Coronary artery (tissue), 2 donors: ENCODE data around the gene COMMD2.

Experiments used
- DNase-seq: peaks from one replicate; pipeline ENCODE4 v3.0.0-alpha.2; 2017; ENCODE audit warnings: low spot score
- H3K27ac ChIP-seq, 2 donors: fragments of 200-600 bp; sonication (generic); one replicate each; pipeline ENCODE4 v1.5.1; 2016 to 2019
- H3K4me3 ChIP-seq: fragments of 200-600 bp; sonication (generic); 2 replicates; pipeline ENCODE4 v1.5.1; 2016; ENCODE audit warnings: mild to moderate bottlenecking, moderate library complexity
- TF ChIP-seq, protein P1 (sequence below): fragments of 200-600 bp; sonication (generic); IDR thresholded peaks from one replicate; pipeline ENCODE4 v1.5.1; 2019; ENCODE audit warnings: antibody characterized with exemption

Gene COMMD2

DNA sequence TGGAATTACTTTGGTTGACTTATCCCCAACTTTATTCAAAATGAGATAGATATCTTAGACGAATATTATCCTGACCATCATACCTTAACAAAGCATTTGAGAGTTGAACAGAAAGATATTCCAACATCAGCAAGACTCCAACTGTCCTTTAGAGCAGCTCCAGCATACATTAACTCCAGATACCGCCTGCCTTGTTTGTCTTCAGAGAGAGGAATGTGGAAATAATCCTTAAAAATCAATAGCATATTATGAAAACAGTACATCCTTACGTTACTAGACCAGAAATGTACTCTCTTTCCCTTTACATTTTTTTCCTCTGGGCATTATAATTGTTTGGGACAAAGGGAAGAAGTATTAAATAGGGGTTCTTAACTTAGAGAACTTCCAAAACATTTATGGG lies 38.4 kb upstream of the COMMD2 start:
- no peak overlapping the region for H3K4me3 ChIP-seq
- TF ChIP-seq, protein P1, sequence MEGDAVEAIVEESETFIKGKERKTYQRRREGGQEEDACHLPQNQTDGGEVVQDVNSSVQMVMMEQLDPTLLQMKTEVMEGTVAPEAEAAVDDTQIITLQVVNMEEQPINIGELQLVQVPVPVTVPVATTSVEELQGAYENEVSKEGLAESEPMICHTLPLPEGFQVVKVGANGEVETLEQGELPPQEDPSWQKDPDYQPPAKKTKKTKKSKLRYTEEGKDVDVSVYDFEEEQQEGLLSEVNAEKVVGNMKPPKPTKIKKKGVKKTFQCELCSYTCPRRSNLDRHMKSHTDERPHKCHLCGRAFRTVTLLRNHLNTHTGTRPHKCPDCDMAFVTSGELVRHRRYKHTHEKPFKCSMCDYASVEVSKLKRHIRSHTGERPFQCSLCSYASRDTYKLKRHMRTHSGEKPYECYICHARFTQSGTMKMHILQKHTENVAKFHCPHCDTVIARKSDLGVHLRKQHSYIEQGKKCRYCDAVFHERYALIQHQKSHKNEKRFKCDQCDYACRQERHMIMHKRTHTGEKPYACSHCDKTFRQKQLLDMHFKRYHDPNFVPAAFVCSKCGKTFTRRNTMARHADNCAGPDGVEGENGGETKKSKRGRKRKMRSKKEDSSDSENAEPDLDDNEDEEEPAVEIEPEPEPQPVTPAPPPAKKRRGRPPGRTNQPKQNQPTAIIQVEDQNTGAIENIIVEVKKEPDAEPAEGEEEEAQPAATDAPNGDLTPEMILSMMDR = no peak
- DNase-seq = no peak
- H3K27ac ChIP-seq = no peak overlapping the region

DNA sequence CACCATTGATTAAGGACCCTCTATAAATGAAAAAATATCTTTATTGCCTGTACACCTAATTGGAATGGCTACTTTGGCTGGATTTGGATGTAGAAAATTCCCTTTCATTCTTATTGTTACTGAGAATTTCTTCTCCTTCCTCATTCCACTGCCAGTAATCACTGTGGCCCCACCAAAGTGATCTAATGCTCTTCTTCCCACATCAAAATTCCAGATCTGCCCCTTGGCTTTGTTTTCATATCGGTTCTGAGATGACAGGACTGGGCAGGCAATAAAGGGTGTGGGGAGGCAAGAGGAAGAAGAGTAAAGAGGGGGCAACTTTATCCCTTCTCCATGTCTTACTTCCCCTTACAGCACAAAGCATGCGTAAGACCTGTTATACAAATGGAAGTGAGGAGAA lies 38.0 kb upstream of the COMMD2 start:
- no peak overlapping the region for H3K4me3 ChIP-seq
- DNase-seq = no peak
- no peak overlapping the region for H3K27ac ChIP-seq
- TF ChIP-seq, protein P1 = no peak

DNA sequence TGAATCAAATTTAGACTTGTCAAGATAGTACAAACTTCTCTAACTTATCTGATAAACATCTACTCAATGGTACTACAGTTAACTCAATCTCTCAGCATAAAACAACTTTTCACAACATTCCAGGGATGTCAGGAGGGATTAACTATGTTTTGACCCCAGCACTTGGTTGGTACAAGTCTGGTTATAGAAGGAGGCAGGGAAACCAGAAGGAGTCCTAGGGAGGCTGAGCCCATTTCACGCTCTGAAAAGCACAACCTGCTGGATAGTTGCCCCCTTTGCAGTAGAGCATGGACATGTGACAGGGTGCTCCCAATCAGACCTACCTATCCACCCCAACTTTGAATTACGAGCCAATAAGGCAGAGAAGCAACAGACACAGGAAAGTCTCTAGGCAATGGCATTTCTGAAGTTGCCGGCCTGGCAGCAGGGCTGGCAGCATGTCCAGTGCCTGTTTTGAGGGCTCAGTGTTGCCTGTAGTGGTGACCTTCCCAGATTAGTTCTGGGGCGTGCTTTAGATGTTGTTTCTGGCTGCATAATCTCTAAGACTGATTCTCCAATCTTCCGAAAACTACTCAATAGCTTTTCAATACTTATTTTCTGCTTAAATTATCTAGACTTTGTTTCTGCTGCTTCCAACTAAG lies 31.9 kb upstream of the COMMD2 start:
- no peak for DNase-seq
- TF ChIP-seq, protein P1 = no peak
- Histone ChIP-seq H3K27ac (peak overlapping the region in 1 of 2 donors; percentile 51), H3K4me3 (no peak overlapping the region)

DNA sequence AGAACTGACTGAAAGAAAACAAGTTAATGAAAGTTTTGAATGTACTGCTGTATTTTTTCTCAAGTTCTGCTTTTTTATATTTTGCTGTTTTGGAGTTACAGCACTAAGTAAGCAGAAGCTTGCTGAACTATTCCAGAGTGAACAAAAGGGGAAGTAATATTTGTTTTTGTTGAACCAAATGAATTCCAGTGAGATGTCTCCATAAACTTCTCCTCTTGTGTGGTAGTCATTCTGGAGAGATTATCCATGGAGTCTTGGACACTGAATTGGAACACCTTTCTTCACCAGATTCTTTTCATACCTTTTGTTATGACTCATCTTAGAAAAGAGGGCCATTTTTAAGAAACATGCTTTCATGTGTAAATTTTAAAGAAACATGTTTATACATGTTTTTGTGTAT lies 31.3 kb upstream of the COMMD2 start:
- DNase-seq = no peak
- TF ChIP-seq, protein P1 = no peak
- H3K4me3 ChIP-seq = no peak overlapping the region
- H3K27ac ChIP-seq = peak overlapping the region in 1 of 2 donors; percentile 51

DNA sequence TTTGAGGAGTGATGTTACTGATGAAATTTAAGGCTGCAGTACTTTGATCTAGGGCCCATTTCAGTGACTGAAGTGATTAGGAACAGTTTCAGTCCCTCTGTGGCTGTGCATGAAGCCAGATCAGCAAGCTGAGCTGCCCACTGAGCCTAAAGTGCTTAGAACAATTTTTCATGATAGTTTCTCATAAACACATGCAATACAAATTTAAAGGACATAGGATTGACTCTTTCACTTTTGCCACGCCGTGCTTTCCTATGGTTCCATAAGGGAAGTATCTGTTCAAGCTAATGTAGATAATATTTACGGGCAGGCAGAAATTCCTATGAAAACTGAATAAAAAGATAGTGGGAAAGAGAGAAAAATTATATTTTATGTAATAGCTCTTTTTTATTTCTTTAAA lies 29.5 kb upstream of the COMMD2 start:
- no peak for DNase-seq

DNA sequence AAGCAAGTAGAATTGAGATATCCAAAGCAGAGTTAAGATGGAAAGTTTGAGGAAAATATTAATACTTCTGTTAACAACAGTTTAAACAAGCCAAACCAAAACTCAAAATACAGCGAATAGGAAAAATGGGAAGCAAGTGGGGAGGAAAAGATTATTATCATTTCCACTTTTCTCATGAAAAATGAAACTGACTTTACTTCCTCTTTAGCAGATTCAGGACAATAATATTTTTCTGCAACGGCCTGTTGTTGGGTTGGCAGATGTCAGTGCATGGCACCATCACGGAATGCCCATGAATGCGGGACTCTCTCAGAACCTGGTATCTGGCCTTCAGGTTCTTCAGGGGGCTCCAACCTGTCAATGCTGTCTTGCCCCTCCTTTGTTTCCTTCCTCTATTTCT lies 28.9 kb upstream of the COMMD2 start:
- no peak for DNase-seq
- Histone ChIP-seq H3K27ac (peak overlapping the region in 1 of 2 donors; percentile 35), H3K4me3 (no peak overlapping the region)
- TF ChIP-seq, protein P1 = no peak

More for the DNA sequence above, 29.5 kb upstream of the COMMD2 start:
- Histone ChIP-seq H3K27ac (peak overlapping the region in 1 of 2 donors; percentile 35), H3K4me3 (no peak overlapping the region)
- TF ChIP-seq, protein P1 = no peak

DNA sequence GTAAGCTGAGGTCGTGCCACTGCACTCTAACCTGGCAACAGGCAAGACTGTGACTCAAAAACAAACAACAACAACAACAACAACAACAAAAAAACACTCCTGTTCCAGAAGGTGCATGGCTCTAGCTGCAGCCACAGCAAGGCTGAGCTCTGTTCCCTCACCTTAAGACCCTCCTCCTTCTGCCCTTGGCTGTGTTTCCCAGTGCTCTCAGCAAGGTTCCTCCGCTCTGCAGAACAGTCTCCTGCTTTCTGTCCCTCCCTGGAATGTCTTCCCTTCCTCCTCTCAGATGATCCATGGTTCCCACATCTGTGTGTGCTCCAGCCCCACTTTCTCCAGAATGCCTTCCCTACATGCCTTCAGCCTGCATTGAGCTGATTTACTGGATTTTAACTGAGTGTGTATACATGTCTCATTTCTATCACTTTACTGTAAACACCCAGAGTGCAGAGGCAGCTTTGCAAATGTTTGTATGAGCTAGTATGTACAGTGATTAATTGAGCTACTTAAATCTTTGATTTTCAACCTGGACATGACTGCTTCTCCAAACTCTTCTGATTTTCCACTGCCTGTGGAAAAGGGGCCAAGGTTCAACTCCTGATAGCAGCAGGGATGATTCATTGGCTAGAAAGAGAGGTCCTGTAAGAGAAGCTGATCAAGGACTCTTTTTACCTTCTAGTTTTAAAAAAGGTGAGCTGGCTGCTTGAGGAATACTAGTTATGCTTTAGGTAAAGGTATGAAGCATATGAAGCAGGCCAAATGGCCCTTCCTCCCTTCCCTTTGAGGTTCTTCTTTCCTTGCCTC lies 25.3 kb upstream of the COMMD2 start:
- TF ChIP-seq, protein P1 = no peak
- H3K4me3 ChIP-seq = no peak overlapping the region
- no peak for DNase-seq
- H3K27ac ChIP-seq = no peak overlapping the region
